ENCODE measurements around the gene IGSF9B. TPM values are rescaled to one million over a fixed set of nuclear protein-coding genes. Genes with fewer than 3 reads are reported as not detected.

The IGSF9B gene
- total RNA-seq, 1 donor from 2014 or later: 2.0 TPM

GRCh38 chr11:133901316-133901715 is 55.5 kb downstream of the IGSF9B start:
- DNase-seq: no peak

GRCh38 chr11:133900176-133901105 is 56.3 kb downstream of the IGSF9B start:
- no peak for DNase-seq

- no peak for DNase-seq
Measured at GRCh38 chr11:133898770-133899115, 58.0 kb downstream of the IGSF9B start.

GRCh38 chr11:133898031-133898769 is 58.6 kb downstream of the IGSF9B start:
- no peak for DNase-seq

- DNase-seq: no peak
Measured at GRCh38 chr11:133897331-133897650, 59.5 kb downstream of the IGSF9B start.

GRCh38 chr11:133896642-133897330 is 60.0 kb downstream of the IGSF9B start:
- no peak for DNase-seq

GRCh38 chr11:133896028-133896427 is 60.7 kb downstream of the IGSF9B start:
- DNase-seq: no peak

- no peak for DNase-seq
Measured at GRCh38 chr11:133895551-133895950, 61.2 kb downstream of the IGSF9B start.

GRCh38 chr11:133895061-133895479 is 61.7 kb downstream of the IGSF9B start:
- DNase-seq: no peak

GRCh38 chr11:133893381-133893780 is 63.4 kb downstream of the IGSF9B start:
- no peak for DNase-seq

- DNase-seq: no peak
Measured at GRCh38 chr11:133892584-133893380, 64.0 kb downstream of the IGSF9B start.

GRCh38 chr11:133892126-133892525 is 64.6 kb downstream of the IGSF9B start:
- no peak for DNase-seq

- no peak for DNase-seq
Measured at GRCh38 chr11:133889893-133890292, 66.9 kb downstream of the IGSF9B start.

GRCh38 chr11:133889188-133889587 is 67.6 kb downstream of the IGSF9B start:
- no peak for DNase-seq

- DNase-seq: no peak
Measured at GRCh38 chr11:133887692-133888332, 69.0 kb downstream of the IGSF9B start.

GRCh38 chr11:133886029-133886428 is 70.7 kb downstream of the IGSF9B start:
- no peak for DNase-seq

- no peak for DNase-seq
Measured at GRCh38 chr11:133872160-133872559, 84.6 kb downstream of the IGSF9B start.

GRCh38 chr11:133867456-133867855 is 89.3 kb downstream of the IGSF9B start:
- no peak for DNase-seq

GRCh38 chr11:133865466-133865865 is 91.3 kb downstream of the IGSF9B start:
- no peak for DNase-seq

GRCh38 chr11:133864756-133865155 is 92.0 kb downstream of the IGSF9B start:
- DNase-seq: no peak

GRCh38 chr11:133860151-133860550 is 96.6 kb downstream of the IGSF9B start:
- no peak for DNase-seq

All from skin of body (tissue), 2 donors.